Right ventricle myocardium inferior (tissue), 1 donor: ENCODE measurements around the gene UBQLN3. TPM values are rescaled to one million over a fixed set of nuclear protein-coding genes. Genes with fewer than 3 reads are reported as not detected.

Experiments
- ATAC-seq: fragments of 200-7000 bp; cut with Tn5 transposase; one replicate; pipeline ENCODE4 v1.9.1; 2020; ENCODE audit warnings: mild to moderate bottlenecking, moderate library complexity
- DNase-seq: peaks from one replicate; pipeline ENCODE4 v3.0.0; 2021; ENCODE audit errors: missing footprints
- intact Hi-C: fragments of 100-400 bp; cut with DNase I; formaldehyde crosslinking; loops from one replicate; pipeline ENCODE4 v1.11.0; 2022
- total RNA-seq: library from RNA; stranded (reverse); fragmentation: NEBNext Ultra II Directional; extraction: Animal tissue kit (Norgen Biotek cat#: 25700); gene quantifications from one replicate; pipeline ENCODE4 v1.2.1, GENCODE V29; 2021
- donor health status: DM: no; HTN: yes; CAD: no; lungs with severe emphysema.

Gene UBQLN3
- total RNA-seq, 1 donor from 2014 or later = not detected

- intact Hi-C loops = no loop called here
- no peak for ATAC-seq
- no peak for DNase-seq
Observed at GRCh38 chr11:5507933-5508305, 1.8 kb downstream of the UBQLN3 start.

- DNase-seq (no peak), ATAC-seq (no peak)
- intact Hi-C loops = no loop called here
Observed at GRCh38 chr11:5507177-5507932, 2.4 kb downstream of the UBQLN3 start.

- ATAC-seq = no peak
- intact Hi-C loops = no loop called here
Observed at GRCh38 chr11:5505363-5506048, 4.3 kb downstream of the UBQLN3 start.

GRCh38 chr11:5504403-5504921 is 5.3 kb downstream of the UBQLN3 start:
- ATAC-seq (no peak), DNase-seq (no peak)
- intact Hi-C loops = no loop called here

More at GRCh38 chr11:5505363-5506048, 4.3 kb downstream of the UBQLN3 start:
- DNase-seq = no peak

GRCh38 chr11:5500393-5500801 is 9.4 kb downstream of the UBQLN3 start:
- DNase-seq (no peak), ATAC-seq (no peak)
- intact Hi-C loops = no loop called here

GRCh38 chr11:5499671-5500070 is 10.1 kb downstream of the UBQLN3 start:
- ATAC-seq (no peak), DNase-seq (no peak)
- intact Hi-C loops = no loop called here

GRCh38 chr11:5489576-5490357 is 20.0 kb downstream of the UBQLN3 start:
- DNase-seq (no peak), ATAC-seq (no peak)
- intact Hi-C loops = no loop called here

- DNase-seq (no peak), ATAC-seq (no peak)
- intact Hi-C loops = no loop called here
Observed at GRCh38 chr11:5488798-5489399, 20.9 kb downstream of the UBQLN3 start.

- intact Hi-C loops = no loop called here
- ATAC-seq (no peak), DNase-seq (no peak)
Observed at GRCh38 chr11:5488385-5488784, 21.4 kb downstream of the UBQLN3 start, which contains the start of gene OR52D1. Gene OR52D1, plus strand, starts transcription at chr11:5488685. Its CDS starts 22 bp downstream, at chr11:5488707.

GRCh38 chr11:5486421-5486820 is 23.3 kb downstream of the UBQLN3 start:
- ATAC-seq (no peak), DNase-seq (no peak)
- intact Hi-C loops = no loop called here

- intact Hi-C loops = no loop called here
- DNase-seq = no peak
- no peak for ATAC-seq
Observed at GRCh38 chr11:5486003-5486402, 23.8 kb downstream of the UBQLN3 start.

- ATAC-seq = no peak
- DNase-seq = no peak
- intact Hi-C loops = loop anchor here (2.0 kb wide), 1 partner anchor 76 kb away; no protein-coding TSS in a partner anchor
Observed at GRCh38 chr11:5476186-5476819, 33.5 kb downstream of the UBQLN3 start.

GRCh38 chr11:5473921-5474320 is 35.8 kb downstream of the UBQLN3 start:
- intact Hi-C loops = loop anchor here (2.0 kb wide), 1 partner anchor 335 kb away; the partner anchor contains the start of gene OR52N2
- DNase-seq = no peak
- no peak for ATAC-seq

GRCh38 chr11:5467527-5467926 is 42.2 kb downstream of the UBQLN3 start:
- intact Hi-C loops = no loop called here
- ATAC-seq = no peak
- no peak for DNase-seq

GRCh38 chr11:5460983-5461621 is 48.7 kb downstream of the UBQLN3 start:
- intact Hi-C loops = no loop called here
- no peak for ATAC-seq

More at GRCh38 chr11:5460983-5461621, 48.7 kb downstream of the UBQLN3 start:
- DNase-seq = no peak
